ENCODE measurements around the gene PRKCB. TPM values are rescaled to one million over a fixed set of nuclear protein-coding genes. Genes with fewer than 3 reads are reported as not detected.

PRKCB gene
- total RNA-seq, 1 donor from 2014 or later, result not detected

GRCh38 chr16:23836078-23836403, 258 bp downstream of the PRKCB start:
- DNase-seq (ENCODE audit: low read depth in 2 of 2), result no peak

- DNase-seq (ENCODE audit: low read depth in 2 of 2), result no peak
Observed at GRCh38 chr16:23836404-23837311, 875 bp downstream of the PRKCB start.

GRCh38 chr16:23837553-23838308, 1.9 kb downstream of the PRKCB start:
- DNase-seq (ENCODE audit: low read depth in 2 of 2), result no peak

- no peak for DNase-seq (ENCODE audit: low read depth in 2 of 2)
Observed at GRCh38 chr16:23838485-23839142, 2.8 kb downstream of the PRKCB start.

- DNase-seq (ENCODE audit: low read depth in 2 of 2), result no peak
Observed at GRCh38 chr16:23840310-23840709, 4.5 kb downstream of the PRKCB start.

- DNase-seq (ENCODE audit: low read depth in 2 of 2), result no peak
Observed at GRCh38 chr16:23842137-23842600, 6.4 kb downstream of the PRKCB start.

GRCh38 chr16:23843143-23843542, 7.4 kb downstream of the PRKCB start:
- no peak for DNase-seq (ENCODE audit: low read depth in 2 of 2)

- DNase-seq (ENCODE audit: low read depth in 2 of 2), result no peak
Observed at GRCh38 chr16:23847251-23847650, 11.5 kb downstream of the PRKCB start.

- no peak for DNase-seq (ENCODE audit: low read depth in 2 of 2)
Observed at GRCh38 chr16:23847948-23848347, 12.2 kb downstream of the PRKCB start.

GRCh38 chr16:23848958-23849357, 13.2 kb downstream of the PRKCB start:
- no peak for DNase-seq (ENCODE audit: low read depth in 2 of 2)

GRCh38 chr16:23852794-23853562, 17.2 kb downstream of the PRKCB start:
- no peak for DNase-seq (ENCODE audit: low read depth in 2 of 2)

- DNase-seq (ENCODE audit: low read depth in 2 of 2), result no peak
Observed at GRCh38 chr16:23855010-23855409, 19.2 kb downstream of the PRKCB start.

GRCh38 chr16:23856251-23856709, 20.5 kb downstream of the PRKCB start:
- DNase-seq (ENCODE audit: low read depth in 2 of 2), result no peak

GRCh38 chr16:23857256-23857880, 21.6 kb downstream of the PRKCB start:
- DNase-seq (ENCODE audit: low read depth in 2 of 2), result no peak

GRCh38 chr16:23857881-23858269, 22.1 kb downstream of the PRKCB start:
- no peak for DNase-seq (ENCODE audit: low read depth in 2 of 2)

GRCh38 chr16:23858542-23858941, 22.8 kb downstream of the PRKCB start:
- no peak for DNase-seq (ENCODE audit: low read depth in 2 of 2)

- DNase-seq (ENCODE audit: low read depth in 2 of 2), result no peak
Observed at GRCh38 chr16:23859713-23860269, 24.0 kb downstream of the PRKCB start.

GRCh38 chr16:23861874-23862273, 26.1 kb downstream of the PRKCB start:
- no peak for DNase-seq (ENCODE audit: low read depth in 2 of 2)

GRCh38 chr16:23862556-23862955, 26.8 kb downstream of the PRKCB start:
- no peak for DNase-seq (ENCODE audit: low read depth in 2 of 2)

All from dermis microvascular lymphatic vessel endothelial cell (primary cell).